Measurements from ENCODE around the gene PSMC3IP.

PSMC3IP gene

DNA sequence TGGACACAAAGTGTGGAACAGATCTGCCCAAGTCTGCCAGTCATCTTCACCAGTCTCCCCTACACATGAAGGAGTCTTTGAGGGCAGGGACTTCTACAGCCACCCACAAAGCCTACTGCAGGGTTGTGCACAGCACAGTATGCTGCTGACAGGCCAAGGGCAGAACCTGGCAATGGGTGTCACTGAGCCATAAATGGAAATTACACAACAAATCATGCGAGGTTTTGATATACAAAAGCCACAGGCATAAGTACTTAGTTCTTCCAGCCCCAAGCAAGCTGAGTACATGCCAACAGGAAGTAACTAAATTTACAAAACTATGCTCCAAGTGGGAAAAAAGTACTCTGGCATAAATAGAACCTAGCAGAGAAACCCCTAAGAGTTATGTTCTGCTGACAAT, 7.8 kb upstream of the PSMC3IP start:
- DNase-seq (ENCODE audit: low spot score), result no peak

DNA sequence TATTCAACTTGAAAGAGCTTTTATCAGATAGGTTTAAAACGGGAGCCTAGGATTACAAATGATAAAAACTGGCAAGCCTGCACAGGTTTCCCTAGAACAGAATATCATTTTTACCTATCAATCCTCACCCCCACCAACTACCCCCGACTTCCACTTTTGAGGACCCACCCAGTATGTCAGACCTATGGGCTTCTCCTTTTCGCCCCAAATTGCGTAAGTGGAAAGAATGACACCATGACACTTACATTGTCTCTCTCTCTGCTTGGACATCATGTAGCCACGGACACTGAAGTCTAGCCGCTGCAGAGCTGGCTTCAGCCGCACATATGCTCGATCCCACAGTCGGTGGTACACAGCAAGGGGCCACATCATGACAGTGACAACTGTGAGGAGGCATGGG, 7.4 kb upstream of the PSMC3IP start:
- DNase-seq (ENCODE audit: low spot score), result no peak

DNA sequence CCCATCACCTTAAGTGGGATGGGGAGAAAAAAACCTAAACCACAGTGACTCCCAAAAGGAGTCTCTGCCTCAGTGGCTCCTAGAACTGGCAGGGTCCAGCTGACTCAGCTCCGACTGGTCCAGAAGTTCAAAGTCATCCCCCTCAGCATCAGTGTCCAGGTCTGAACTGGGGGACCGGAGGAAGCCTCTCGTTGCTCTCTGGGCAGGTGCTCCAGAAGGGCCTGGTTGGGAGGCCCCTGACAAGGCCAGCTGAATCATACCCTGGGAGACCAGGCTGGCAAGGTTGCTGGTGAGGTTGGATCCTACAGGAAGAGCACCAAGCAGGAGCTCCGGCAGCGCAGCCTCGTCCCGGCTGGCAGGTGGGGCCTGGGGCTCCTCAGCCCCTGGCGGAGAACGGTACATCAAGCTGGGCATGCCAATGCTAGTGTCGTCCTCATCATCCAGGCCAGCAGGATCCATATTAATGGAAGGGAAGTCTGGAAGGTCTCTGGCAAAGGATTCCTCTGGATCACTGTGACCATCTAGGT, 4.3 kb upstream of the PSMC3IP start:
- no peak for DNase-seq (ENCODE audit: low spot score)

DNA sequence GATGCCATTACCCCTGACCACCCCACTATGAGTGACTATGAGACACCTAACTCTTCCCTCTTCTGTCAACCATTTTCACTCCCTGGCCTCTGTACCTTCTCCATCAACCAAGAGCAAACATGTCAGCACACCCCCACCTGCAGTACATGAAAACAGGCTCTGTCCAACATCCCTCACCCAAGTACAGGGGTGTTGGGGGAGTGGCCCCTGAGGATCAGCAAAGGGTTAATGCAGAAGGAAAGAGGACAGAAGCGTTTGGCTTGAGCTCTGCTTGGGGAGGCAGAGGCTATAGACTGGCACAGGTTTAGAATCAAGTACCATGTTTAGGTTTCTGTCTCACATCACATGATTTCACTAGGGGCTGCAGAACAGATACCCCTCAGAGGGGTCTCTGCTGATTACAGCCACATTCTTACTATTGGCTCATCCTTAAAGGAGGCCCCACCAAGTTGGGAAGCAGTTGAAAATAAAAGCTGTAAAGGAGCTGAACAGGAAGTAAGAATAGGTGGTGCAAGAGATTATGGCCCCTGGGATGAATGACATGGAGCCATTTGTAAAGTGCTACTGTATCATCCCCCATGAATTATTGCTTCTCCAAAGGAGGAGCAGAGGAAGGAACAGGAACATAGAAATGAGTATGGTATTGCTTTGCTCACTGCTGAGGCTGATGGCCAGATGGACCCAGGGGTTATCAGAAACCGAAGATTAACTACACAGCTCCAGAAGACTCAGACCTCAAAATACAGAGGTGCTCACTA, 2.4 kb upstream of the PSMC3IP start:
- no peak for DNase-seq (ENCODE audit: low spot score)

DNA sequence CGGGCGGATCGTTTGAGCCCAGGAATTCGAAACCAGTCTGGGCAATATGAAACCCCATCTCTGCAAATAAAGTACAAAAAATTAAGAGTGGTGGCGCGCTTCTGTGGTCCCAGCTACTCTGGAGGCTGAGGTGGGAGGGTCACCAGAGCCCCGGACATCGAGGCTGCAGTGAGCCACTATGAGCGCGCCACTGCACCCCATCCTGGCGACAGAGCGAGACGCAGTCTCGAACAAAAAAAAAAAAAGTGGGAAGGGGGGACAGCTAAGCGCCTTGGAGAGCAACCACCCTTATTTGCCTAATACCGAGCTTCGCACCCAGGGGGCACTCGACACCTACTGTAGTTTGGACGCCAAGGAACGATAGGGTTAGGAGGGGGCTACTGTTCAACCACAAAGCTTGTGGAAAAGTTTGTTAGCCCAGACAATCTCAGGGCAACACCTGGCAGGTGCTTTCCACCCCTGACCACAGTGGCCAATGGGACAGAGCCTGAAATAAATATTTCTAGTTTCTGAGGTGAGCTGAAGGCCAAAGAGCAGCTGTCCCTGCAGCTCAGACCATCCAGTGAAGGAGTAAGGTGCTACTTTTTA, 847 bp upstream of the PSMC3IP start:
- no peak for DNase-seq (ENCODE audit: low spot score)

DNA sequence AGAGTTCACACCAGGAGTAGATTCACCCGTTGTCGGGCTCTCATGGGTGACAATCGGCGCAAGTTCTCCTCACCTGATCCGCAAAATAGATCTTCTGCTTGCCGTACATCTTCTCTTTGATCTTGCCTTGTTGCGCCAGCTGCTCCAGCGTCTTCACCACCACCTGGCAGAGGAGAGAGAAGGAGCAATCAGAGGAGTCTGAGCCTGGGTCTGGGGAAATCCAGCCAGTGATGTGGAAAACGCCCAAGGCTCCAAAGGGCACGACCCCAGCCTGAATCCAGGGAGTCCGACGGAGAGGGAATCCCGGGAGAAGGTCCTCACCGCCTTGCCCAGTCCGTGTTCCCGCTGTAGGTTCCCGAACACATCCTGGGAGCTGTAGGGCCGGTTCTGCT, 393 bp downstream of the PSMC3IP start:
- DNase-seq (ENCODE audit: low spot score), result no peak

DNA sequence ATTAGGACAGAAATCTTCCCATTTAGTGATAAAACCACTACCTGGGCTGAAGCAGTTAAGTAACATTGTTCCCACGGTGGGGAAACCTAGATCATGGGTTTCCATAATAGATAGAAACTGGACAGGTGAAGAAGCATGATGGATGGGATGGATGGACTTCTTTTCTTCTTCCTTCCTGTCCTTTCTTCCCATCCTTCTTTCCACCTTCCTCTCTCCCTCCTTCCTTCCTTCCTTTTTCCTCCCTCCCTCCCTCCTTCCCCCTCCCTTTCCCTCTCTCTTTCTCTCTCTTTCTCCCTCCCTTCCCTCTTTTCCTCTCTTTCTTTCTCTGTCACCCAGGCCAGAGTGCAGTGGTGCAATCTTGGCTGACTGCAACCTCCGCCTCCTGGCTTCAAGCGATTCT, 3.1 kb downstream of the PSMC3IP start:
- DNase-seq (ENCODE audit: low spot score), result no peak

DNA sequence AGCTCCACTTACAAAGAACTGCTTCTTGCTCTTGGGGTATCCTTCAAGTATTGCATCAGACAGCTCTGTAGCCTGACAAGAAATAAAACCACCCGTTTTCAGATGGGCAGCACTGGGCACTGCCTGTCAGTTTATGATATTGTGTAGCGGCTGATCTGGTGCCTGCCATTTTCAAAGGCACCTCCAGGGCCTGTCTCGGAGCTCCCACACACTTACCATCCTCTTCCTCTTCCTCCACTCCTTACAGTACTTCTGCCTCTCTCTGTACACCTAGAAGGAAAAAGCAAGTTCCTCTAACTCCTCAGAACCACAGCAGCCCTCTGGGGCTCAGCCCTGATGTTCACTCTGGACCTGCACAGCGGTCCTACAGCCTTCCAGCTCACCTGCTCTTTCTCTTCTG, 4.4 kb downstream of the PSMC3IP start:
- DNase-seq (ENCODE audit: low spot score), result no peak

DNA sequence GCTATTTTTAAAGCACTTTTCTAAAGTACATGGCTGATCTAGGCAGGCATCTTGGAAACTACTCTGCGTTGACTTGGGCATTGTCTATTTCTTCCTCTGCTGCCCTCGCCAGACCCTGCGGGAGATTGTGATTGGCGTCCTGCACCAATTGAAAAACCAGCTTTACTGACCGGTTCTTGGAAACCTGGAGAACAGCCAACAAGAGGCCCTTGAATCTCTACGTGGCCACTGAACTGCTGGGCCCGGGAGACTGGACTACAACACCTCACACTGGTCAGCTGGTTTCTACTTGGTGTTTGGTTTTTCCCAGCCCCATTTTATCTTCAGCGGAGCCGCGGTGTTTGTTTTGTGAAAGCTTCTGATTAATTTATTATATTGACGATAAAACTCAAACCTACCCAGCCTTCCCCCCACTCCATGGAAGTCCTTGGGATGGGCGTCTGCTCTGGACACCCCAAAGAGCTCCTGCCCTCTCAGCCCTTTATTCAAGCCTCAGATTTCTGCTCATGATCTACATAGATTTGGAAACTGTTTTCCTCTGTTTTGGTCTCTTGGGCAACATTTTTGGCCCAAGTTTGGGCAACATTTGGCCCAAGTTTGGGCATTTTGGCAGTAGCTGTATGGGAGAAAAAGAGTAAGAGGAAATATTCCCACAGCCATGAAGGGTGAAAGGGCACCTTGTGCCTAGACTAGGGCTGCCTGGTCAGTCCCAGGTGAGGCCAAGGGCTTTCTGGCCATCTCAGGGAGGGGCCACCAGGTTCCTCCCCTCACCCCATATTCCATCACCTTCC, 5.9 kb downstream of the PSMC3IP start:
- DNase-seq (ENCODE audit: low spot score), result no peak

DNA sequence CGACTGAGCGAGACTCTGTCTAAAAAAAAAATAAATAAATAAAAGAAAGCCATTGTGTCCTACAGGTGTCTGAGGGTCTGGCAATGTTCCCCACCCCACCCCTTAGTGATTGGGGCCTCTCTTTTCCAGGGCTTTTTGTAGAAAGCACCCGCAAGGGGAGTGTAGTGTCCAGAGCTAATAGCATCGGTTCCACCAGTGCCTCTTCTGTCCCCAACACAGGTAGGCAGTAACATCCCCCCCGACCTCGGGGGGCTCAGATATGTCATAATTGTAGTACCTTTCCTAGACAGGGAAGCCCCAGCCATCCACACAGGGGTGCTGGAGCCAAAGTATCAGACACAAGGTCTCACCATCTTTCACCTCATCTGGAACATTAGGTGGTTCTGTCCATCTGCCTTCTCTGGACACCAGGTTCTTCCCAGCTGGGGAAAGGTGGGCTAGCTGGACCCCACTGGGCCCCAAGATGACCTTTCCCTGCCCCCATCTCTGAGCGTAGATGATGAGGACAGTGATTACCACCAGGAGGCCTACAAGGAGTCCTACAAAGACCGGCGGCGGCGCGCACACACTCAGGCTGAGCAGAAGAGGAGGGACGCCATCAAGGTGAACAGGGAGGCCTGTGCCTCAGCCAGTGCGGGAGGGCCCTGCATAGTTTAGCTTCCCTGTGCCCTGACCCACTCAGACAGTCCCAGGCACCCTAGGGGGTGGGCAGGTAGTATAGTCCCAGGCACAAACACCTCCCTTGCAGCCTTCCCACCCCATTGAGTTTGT, 9.0 kb downstream of the PSMC3IP start:
- no peak for DNase-seq (ENCODE audit: low spot score)

DNA sequence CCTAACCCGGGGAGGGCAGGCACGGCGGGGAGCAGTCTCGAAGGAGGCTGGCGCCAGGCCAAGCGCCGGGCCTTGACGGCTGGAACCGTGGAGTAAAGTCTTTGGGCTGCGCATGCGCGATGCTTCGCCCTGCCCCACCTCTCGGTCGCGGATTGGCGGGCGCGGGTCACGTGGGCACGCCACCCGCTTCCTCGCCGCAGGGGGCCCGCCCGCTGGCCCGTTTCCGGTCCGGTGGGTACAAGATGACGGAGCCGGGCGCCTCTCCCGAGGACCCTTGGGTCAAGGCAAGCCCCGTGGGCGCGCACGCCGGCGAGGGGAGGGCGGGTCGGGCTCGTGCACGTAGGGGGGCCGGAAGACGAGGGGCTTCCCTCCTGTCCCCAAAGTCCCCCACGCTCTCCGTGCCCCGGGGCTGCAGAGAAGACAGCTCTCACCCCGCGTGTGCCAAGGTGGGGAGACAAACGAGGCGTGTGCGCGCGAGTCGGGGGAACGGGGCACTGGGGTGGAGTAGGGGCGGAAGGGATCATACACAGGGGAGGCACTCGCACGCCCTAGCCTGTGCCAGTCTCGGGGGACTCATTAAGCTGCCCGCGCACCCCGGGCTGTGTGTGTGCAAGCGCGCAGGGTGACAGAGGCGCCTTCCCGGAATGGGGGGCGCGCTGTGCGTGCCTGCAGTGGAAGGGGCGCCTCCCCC, 10.5 kb downstream of the PSMC3IP start, which contains the start of gene MLX:
MLX (plus strand) TSS at position 218 of the 691 bp plus-strand sequence; CDS start at position 243, 25 bp downstream.
- DNase-seq (ENCODE audit: low spot score), result peak; percentile 92

DNA sequence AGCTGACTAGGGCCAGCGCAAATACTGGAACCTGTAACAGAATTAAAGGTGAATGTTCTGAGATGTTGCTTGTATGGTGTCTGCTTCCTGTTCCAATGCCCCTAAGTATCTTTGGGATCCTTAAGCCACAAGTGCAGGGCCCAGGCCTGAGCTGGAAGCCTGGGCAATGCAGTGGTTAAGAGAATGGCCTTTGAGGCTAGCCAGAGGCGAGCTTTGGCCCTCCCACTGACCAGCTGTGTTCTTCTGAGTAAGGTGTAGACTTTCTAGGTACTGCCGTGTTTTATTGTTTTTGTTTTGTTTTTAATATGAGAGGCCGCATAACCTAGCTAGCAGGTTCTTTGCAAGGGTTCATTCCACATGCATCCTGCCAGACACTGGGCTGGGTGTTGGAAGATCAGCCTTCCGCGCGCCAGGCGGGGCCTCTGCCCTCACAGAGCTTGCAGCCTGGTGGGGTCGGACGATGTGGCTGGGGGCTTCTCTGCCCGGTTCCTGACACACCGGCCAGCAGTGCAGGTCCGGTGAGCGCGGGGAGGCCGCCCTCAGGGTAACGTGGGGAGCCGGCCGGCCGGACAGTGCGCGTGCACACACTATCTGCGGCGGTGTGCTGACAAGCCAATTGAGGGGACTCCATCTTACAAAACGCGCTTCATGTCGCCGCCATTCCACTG, 11.2 kb downstream of the PSMC3IP start:
- no peak for DNase-seq (ENCODE audit: low spot score)

DNA sequence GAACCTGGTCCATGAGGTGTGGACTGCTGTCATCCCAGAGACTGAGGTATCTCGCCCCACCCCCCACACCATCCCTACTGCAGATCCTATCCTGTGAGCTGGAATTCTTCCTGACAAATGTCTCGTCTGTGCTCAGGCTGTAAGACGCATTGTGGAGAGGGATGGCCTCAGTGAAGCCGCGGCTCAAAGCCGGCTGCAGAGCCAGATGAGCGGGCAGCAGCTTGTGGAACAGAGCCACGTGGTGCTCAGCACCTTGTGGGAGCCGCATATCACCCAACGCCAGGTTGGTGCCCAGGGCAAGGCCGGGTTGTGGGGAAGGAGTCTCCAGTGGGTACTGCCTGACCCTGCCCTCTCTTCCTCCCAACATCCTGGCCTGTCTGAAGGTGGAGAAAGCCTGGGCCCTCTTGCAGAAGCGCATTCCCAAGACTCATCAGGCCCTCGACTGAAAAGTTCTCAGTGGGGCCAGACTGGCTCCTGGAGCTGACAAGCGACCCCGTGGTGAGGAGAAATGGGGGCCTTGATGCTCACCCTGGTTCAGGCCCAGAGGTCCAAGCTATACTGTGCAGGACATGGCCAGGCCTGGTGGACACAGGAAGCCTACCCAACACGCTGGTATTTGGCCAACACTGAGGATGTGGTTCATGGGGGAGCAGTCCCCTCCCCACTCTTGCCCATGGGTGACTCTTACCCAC, 11.9 kb downstream of the PSMC3IP start:
- DNase-seq (ENCODE audit: low spot score), result no peak

DNA sequence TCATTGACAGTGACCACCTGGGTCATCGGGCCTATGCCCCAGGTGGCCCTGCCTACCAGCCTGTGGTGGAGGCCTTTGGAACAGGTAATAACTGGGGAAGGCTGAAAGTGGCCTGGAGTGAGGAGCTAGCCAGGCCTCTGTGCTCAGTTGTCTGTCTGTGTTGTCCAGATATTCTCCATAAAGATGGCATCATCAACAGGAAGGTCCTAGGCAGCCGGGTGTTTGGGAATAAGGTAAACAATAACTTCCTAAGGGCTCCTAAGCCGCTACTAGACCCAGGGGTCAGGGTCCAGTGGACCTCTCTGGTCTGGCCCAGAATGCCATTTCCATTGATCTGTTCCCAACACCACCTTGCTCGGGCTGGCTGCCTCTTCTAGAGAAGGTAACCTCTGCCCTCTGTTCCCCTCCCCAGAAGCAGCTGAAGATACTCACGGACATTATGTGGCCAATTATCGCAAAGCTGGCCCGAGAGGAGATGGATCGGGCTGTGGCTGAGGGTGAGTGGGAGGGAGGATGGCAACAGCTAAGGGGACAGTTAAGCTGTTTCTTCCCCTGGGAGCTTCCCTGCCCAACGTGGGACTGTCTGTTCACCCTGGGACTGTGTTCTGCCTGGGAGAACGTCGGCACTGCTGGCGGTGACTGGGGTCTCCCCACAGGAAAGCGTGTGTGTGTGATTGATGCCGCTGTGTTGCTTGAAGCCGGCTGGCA, 12.6 kb downstream of the PSMC3IP start:
- no peak for DNase-seq (ENCODE audit: low spot score)

DNA sequence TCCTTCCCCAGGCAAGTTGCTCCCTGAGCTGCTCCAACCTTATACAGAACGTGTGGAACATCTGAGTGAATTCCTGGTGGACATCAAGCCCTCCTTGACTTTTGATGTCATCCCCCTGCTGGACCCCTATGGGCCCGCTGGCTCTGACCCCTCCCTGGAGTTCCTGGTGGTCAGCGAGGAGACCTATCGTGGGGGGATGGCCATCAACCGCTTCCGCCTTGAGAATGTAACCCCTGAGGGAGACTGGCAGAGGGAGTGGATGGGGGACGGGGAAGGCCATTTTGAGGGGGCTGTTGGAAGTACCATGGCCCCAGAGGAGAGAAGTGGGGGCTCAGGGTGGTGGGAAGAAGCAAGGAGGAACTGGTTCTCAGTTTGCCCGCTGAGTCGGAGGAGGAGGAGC, 13.6 kb downstream of the PSMC3IP start:
- no peak for DNase-seq (ENCODE audit: low spot score)

DNA sequence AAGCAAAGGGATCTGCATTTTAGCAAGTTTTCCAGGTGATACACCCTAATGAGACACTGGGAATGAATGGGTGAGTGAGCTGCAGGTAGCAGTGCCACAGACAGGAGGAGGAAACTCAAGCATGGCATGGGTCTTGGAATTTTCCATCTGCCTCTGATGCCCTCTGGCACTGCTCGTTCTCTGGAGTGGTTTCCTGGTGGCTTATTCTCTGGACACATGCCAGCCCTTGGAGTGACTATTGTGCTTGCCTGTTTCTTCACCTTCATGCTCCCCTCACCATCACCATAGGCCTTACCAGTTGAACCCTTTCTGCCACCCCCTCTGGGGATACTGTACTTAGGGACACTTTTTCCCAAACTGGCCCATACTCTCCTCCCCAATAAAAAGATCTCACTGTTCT, 14.0 kb downstream of the PSMC3IP start:
- no peak for DNase-seq (ENCODE audit: low spot score)

DNA sequence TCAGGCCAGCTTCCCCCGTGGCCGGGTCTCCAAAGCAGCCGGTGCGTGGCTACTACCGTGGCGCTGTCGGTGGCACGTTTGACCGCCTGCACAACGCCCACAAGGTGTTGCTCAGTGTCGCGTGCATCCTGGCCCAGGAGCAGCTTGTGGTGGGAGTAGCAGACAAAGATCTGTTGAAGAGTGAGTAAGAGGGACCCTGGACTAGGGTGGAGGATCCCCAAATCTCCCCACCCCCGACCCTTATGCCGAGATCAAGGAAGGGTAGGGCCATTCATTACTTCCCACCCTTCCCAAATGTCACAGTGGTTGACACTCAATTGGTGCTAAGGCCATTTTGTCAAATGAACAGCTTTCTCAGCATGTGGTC, 14.4 kb downstream of the PSMC3IP start:
- DNase-seq (ENCODE audit: low spot score), result no peak

DNA sequence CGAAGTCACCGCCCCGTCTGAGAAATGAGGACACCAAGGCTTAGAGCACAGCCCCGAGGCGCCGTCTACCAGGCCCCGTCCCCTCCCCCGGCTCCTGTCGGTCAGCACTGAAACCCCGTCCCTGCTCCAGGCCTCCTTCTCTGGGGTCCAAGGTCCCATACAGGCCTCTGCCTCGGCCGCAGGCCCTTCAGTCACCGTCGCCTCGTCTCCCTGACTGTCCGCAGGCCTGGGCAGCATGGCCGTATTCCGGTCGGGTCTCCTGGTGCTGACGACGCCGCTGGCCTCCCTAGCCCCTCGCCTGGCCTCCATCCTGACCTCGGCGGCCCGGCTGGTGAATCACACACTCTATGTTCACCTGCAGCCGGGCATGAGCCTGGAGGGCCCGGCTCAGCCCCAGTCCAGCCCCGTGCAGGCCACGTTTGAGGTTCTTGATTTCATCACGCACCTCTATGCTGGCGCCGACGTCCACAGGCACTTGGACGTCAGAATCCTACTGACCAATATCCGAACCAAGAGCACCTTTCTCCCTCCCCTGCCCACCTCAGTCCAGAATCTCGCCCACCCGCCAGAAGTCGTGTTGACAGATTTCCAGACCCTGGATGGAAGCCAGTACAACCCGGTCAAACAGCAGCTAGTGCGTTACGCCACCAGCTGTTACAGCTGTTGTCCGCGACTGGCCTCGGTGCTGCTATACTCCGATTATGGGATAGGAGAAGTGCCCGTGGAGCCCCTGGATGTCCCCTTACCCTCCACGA, 15.0 kb downstream of the PSMC3IP start:
- no peak for DNase-seq (ENCODE audit: low spot score)

DNA sequence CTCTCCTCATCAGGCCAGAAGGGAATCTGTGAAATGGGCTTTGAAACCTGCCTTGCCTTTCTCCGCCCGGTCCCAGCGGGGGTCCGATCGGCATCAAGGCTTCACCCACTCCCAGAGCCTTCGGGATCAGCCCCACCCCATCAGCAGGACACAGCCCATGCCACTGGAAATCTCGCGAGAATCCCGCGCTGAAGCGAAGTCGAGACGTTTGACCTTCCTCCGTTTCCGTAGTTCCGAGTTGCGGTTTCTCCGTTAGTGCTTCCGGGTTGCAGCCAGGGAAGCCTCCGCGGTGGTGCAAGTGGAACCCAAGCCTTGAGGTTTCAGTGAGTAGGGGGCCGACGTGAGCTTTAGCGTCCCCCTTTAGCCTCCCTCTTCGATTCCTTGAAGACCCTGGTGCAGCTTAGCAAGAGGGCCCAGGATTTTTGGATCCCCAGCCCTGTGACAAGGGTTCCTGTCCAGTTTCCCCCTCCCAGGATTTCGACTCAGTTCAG, 15.6 kb downstream of the PSMC3IP start, which contains the start of gene COASY:
COASY (plus strand) TSS at position 252 of the 491 bp plus-strand sequence. CDS start 475 bp downstream, outside the sequence.
- peak; percentile 97 for DNase-seq (ENCODE audit: low spot score)

Measured in kidney capillary endothelial cell (primary cell).